Neural progenitor cell (in vitro differentiated cells): ENCODE measurements around the gene CEP164.

Experiments used
- EZH2 ChIP-seq: fragments of 200-600 bp; sonication (generic); IDR thresholded peaks from 2 replicates; pipeline ENCODE4 v1.6.1; 2017; ENCODE audit warnings: antibody characterized with exemption, mild to moderate bottlenecking, moderate library complexity
- EZH2phosphoT487 ChIP-seq: fragments of 200-600 bp; sonication (generic); IDR thresholded peaks from 2 replicates; pipeline ENCODE4 v1.6.1; 2017; ENCODE audit warnings: antibody characterized with exemption
- TF ChIP-seq, protein P1 (sequence below): fragments of 200-600 bp; sonication (generic); IDR thresholded peaks from 2 replicates; pipeline ENCODE4 v1.5.1; 2017; ENCODE audit warnings: antibody characterized with exemption, mild to moderate bottlenecking

DNA sequence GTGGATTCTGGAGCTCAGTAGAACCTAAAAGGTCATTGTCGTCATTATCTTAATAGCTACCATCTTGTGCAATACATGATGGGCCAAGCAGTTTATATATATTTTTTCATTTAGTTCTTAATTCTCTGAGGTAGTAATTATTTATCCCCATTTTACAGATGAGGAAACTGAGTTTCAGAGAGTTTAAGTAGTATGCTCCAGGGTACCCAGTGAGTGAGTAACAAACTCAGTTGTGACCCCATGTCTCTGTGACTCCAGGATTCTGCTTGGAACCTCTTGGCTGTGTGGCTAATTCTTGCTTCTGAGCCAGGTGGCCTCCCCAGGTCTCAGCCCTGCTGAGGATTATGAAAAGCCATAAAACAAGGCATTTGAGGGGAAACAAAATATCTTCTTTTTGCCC lies 82.6 kb downstream of the CEP164 start:
- TF ChIP-seq, protein P1, sequence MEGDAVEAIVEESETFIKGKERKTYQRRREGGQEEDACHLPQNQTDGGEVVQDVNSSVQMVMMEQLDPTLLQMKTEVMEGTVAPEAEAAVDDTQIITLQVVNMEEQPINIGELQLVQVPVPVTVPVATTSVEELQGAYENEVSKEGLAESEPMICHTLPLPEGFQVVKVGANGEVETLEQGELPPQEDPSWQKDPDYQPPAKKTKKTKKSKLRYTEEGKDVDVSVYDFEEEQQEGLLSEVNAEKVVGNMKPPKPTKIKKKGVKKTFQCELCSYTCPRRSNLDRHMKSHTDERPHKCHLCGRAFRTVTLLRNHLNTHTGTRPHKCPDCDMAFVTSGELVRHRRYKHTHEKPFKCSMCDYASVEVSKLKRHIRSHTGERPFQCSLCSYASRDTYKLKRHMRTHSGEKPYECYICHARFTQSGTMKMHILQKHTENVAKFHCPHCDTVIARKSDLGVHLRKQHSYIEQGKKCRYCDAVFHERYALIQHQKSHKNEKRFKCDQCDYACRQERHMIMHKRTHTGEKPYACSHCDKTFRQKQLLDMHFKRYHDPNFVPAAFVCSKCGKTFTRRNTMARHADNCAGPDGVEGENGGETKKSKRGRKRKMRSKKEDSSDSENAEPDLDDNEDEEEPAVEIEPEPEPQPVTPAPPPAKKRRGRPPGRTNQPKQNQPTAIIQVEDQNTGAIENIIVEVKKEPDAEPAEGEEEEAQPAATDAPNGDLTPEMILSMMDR: no peak
- TF ChIP-seq EZH2phosphoT487: no peak
- no peak for TF ChIP-seq EZH2
